ENCODE measurements around the gene ASB18.
A peak's percentile ranks its signal among the peaks of the same experiment; 100 is the strongest.

The ASB18 gene

DNA sequence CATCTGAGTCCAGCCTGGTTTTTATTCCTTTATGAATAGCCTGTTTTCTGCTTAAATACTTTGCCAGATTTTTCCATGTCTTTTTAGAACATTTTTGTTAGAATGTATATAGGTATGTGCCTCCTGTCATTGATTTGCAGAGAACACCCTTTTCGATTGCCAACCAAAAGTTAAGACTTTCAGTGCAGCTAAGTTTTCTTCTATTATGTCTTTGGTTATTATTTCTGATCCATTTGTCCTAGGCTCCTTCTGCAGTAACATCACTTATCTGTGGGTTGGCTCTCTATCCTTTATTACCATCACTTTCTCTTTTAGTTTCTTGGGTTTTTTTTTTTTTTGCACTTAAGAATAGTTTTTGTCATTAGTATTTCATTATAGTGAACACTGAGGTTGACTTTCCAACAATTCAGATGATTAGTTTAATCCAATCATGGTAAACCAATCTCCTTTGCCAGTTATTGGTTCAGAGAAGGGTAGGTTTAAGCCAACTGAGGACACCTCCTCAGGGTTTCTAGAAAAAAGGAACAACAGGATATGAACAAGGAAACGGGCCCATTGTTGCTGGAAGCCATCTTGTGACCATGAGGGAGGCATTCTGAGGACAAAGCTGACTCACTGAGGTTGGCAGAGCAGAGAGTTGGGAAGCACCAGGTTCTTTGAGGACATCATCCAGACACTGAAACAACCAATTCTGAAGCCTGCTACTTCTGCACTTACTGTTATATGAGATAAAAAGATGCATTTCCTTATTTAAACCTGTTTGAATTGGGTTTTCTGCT is 58.1 kb downstream of the ASB18 start:
- no peak for DNase-seq

DNA sequence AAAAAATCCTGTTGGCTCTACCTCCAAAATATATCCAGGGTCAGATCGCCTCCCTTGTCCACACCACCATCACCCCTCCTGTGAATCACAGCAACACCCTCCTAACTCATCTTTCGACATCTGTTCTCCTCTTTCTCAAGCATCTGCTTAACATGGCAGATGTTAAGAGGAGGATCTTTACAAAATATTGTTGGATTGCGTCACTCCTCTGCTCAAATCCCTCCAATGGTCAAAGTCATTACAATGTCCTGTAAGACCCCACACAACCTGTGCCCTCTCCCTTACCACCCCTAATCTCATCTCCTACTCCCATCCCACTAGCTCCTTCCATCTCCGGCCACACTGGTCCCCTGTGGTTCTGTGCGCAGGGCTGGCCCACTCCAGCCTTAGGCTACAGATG is 59.3 kb downstream of the ASB18 start:
- DNase-seq, result no peak

DNA sequence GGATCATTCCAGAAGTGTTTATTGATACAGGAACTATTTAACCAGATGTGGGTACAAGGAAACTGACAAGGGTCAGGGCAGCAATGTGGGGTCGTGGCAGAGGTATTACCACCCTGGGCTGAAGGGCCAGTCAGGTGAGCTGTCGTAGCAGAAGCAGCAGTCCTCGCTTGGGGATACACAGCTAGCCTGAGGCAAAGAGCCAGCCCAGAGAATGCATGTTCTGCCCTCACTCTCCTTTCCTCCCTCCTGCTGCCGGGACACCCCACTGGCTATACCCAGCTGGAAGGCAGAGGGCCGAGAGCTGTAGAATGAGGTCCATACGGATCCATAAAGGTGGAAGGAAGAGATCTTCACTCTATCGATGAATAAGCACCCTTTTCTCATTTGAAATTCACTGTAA is 63.8 kb downstream of the ASB18 start:
- DNase-seq, result no peak

DNA sequence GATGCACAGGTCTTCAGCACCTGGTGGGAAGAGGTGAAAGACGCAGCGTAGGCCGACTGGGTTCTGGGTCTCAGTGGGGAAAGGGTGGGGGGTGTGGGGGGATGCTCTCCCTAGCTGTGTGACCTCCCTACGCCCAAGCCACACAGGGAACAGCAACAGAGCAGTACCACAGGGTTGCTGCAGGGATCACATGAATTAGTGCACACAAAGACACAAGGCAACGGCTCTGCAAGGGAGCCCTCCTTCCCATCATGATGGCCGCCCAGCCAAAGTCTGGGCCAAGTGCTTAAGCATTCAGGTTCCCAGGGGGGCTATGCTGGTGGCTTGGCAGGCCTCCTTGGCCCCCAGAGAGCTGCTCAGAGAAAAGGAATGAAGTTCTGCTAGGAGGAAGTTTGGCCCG is 67.8 kb downstream of the ASB18 start:
- DNase-seq, result no peak

DNA sequence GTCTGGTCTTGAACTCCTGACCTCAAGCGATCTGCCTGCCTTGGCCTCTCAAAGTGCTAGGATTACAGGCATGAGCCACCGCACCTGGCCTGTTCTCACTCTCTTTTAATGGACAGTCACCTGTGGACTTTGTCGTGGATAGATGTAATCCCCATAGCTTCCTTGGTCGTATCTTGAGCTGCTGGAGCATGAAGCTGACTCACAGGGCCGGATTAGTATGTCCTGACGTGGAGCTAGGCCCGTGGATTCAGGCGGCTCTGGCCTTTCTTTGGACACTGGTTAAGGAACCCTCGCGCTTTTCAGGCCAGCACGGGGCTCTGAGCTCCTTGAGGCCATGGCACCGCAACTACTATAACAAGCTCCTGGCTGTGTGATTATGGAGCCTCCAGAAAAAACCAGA is 68.5 kb downstream of the ASB18 start:
- no peak for DNase-seq

DNA sequence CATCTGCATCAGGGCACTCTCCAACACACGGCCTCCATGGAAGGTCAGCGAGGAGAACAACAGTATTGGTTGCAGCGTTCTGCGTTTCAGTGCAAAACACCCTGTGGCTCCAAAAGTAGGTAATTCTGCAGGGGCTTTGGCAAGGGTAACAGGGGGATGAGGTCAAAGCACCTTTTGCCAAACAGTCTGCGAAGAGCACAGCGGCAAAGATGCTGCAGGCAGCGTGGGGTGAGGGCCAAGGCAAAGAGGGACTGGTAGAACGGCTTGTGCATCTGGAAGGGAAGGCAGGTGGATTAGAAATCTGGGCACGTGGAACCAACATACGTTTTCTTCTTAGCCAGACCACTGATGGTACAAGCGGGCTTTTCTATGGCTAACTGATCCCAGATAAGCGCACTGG is 69.4 kb downstream of the ASB18 start:
- no peak for DNase-seq

DNA sequence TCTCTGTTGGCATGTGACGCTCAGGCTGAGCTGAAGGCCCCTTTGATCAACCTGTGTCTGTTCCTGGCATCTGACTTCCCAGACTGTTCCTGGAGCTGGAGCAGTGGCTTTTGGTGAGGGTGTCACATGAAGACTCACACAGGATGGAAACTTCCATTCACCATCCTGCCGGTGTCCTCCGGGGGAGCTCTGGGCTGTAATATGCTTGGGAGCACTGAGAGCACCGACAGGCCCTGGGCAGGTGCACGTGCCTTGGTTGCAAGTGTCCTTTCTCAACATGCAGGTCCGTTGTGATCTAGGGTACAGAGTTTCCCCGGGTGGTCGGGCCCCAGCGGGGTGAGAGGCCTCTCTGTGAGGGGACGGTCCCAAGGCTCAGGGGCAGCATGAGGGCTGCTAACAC is 71.2 kb downstream of the ASB18 start:
- DNase-seq, result no peak

DNA sequence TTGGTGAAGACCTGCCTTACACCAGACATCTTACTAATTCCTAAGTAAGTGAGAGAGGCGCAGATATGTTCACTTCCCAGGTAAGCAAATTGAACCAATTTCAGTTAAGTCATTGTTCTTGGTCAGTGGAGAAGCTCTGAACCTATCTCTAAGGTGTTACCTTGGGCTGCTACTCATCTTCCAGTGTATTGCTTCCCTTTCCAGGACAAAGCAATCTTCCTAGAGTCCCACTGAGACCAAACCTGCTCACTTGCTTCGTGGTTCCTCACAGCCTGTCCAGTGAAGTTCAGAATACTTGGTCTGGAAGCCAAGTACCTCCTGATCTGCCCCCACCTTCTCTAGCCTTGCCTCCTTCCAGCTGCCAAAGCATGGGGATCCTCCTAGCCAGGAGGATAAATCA is 73.5 kb downstream of the ASB18 start:
- no peak for DNase-seq

DNA sequence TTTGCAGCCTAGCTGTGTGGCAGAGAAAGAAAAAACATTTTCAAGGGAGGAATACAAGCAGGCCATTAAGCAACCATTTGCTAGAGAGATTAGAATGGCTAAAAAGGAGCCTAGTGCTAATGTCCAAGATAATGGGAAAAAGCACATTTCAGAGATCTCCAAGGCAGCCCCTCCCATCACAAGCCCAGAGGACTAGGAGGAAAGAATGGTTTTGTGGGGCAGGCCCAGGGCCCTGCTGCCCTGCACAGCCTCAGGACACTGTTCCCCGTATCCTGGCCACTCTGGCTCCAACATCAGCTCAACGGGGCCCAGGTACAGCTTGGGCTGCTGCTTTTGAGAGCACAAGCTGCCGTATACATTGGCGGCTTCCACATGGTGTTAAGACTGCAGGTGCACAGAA is 79.5 kb downstream of the ASB18 start:
- no peak for DNase-seq

DNA sequence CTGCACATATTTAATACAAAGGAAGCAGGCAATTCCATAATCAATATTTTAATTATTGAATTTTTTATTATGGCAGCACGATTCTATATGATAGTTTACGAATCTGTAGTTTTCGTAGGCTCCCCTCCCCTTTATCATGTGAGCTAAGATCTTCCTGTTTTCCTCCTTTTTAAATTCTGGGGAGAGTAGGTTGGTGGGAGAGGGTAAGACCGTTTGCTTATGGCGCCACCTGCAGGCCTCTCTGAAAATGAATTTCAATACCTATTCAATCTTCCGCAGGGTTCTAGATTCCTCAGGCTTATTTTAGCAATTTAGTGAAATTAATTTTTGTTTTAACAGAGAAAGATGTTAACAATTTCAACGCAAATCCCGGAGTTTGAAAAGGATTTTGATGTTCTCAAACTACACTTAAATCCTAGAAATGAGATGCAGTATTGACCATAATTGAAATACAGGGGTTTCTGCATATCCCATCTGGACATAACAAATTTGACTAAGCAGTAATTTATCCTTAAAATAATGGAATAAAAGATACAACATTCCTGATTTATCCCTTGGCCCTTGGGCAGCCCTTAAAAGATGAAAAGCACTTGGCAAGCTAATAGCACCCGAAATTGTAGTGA is 83.3 kb downstream of the ASB18 start:
- peak; percentile 3 to 27 for DNase-seq

DNA sequence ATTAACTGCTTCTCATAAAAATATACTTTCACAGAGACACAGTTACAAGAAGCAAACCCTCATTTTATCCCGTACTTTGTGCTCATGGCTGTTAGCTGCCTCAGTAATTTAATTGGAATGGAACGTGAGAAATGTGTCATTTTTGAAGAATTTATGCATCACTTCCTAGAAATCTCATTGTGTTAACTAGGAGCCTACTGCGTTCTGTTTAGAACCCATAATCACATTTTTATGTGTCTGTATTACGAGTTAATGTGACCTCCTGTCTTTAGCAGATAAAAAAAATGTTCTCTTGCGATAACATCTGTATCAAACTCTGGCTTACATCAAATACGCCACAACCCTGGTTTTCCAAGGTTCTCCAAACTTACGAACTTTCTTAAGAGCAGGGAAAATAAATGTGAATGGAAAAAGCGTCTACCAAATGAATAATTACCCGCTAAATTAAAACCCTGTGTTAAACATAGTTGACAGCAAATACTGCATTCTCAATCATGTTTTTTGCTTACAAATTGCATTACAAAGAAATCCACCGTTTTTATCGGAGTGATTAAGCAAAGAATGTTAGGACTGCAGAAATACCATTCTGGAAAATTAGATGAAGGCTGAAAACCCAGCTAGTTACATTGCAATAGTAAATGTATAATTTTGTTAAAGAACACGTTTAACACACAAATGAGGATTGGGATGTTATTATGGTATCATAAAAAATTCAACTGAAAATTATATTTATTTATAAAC is 84.0 kb downstream of the ASB18 start:
- DNase-seq, result no peak

DNA sequence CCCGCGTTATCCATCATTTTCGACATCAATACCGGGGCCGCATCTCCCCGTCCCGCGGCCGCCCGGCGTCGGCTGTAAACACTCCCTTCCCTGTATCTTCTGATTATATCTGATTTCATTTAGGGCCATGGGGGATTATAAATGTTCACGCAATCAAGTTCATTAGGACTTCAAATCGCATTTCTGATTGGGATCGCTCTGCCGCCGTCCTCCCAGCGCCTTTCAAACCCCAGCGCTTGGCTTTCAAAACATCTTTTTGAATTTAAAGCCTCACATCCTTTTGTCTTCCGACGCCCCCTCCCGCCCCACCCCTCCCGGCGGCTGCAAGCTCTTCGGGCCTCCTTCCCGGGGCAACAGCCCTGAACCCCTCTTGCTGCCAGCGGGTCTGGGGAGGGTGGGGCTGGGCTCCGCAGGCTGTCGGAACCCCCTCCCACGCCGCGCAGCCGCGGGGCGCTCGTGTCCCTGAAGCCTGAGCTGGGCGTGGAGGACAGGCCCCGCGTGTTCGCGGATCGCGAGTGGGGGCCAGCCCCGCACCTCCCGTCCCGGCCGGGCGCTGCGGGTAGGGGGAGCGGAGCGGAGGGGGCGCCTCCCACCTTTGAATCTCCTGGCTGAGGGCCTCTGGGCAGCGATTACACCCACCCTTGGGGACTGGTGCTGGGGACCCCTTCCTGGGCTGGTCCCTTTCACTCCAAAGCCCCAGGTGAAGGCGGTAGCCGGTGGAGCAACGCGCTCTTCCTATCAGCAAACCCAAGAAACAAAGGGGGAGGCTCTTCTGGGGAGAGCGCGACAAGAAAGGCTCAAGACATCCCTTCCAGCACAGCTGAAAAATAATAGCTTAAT is 84.8 kb downstream of the ASB18 start:
- DNase-seq, result no peak

DNA sequence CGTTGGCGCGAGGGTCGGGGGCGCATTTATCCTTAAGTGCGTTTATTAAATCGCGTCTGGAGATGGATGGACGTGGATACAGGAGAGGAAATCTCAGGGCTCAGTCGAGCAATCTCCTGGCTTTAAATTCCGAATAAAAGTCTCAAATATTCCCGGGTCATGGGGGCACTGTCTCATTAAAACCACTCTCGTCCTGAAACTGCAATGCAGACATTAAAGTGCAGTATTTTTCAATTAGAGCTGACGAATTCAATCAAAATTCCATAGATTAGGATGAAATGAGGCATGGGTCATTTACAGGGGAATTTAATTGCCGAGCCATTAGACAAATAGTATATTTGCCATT is 85.3 kb downstream of the ASB18 start:
- DNase-seq, result no peak

DNA sequence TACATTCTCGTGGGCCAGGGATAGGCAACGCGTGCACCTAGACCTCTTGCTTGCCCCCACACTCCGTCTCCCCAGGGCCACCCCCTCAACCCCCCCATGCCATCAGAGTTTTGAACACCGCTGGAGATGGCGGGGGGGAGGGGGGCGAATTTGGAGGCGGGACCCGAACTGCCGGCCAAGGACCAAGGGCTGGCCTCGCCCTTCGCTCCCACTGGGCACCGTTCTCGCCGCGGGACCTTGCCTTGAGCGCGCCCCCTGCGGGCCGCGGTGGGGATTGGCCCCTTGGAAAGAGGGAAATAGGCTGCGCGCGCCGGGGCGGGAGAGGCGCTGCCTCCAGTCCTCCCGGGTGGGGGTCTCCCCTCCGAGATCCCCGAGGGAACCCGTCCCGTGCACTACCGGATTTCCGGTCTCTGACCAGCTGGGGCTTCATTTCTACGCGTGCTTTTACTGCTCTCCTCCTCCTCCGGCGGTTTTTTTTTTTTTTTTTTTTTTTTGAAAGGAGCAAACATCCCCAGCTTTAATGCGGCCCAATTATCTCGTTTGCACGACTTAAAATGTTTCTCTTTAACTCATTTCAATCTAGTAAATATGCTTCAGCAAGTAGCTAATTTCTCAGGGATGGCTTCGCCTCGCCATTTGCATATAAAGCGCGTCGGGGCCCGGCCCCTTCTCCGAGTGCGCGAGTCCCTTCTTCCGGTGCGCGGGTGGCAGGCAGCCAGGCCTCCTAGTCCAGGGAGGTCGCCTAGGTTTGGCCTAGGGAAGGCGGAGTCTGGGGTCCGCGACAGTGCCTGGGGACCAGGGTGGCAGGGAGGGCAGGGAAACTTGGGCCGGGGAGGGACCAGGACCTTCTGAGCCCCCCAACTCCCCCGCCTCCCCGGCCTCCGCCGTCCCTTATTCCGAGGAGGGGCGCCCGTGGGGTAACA is 86.0 kb downstream of the ASB18 start:
- DNase-seq, result peak; percentile 6 to 27

DNA sequence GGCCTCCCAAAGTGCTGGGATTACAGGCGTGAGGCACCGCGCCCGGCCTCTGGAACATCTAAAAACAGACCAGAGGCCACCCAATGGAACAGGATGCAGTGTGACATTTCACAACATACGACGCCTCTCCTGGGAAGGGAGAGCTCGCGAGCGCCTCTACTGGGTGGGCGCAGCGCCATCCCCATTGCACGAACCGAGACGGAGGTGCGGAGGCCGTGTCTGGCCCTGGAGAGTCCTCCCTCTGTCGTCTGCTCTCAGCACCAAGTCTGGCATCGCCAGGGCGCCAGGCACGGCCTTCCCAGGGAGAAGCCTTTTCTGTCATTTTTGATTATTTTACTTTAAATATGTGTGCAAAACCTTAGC is 86.6 kb downstream of the ASB18 start:
- peak in 1 of 2 experiments; percentile 3 for DNase-seq

DNA sequence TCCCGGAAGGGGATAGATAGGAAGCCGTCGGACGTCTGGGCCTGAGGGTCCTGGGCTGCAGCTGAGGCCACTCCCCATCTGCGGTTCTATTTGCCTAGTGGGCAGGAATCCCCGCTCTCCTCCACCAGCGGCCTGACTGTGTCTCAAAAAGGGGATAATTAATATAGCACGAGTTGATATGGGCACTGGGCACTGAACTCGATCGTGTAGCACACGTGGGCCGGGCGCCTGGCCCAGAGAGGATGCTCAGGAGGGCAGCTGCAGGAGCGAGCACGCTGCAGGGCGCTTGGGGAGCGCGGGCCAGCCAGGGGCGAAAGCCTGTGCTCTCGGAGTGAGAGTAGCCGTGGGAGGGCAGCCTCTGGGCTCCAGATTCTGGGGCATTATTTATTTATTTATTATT is 87.3 kb downstream of the ASB18 start:
- DNase-seq, result no peak

DNA sequence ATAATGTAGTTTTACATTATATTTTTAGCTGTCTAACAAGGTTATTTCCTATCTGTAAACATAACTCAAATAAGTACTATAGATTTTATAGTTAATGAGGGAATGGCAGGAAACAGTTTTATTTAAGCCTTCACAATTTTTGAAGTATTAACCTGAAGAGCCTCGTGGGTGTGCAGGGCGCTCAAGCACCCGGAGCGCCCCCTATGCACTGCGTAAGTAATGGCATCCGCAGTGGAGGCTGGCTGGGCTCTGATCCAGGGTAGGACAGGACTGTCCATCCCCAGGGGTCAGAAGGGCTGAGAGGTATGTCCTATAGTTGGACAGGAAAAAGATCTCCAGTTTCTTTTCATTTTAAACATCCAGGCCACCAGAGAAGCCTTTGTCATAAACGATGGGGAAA is 87.8 kb downstream of the ASB18 start:
- no peak for DNase-seq

DNA sequence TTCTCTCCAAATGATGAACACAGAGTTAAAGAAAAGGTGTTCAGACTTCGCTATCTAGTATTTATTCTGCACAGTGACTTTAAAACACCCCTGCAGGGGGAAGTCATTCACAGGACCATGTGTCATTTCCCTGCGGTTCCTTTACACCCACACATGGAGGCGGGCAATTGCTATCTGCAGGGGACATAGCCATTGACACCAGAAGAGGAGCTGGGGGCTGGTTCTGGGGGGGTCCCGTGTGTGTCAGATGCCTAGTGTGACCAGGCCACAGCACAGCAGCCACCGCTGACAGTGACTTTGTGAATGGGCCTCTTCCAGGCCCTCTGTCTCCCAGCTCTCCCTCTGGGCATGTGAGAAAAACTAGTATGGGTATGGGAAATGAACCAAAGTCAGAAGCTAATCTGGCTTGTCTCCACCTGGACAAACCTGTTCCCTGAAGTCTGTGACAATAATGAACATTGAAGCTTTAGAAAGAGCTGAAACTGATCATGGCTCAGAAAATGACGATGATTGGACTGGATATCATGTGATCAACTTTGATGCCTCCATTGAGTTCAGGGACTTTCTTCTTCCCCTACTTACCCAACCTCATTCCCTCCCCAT is 88.6 kb downstream of the ASB18 start:
- no peak for DNase-seq

DNA sequence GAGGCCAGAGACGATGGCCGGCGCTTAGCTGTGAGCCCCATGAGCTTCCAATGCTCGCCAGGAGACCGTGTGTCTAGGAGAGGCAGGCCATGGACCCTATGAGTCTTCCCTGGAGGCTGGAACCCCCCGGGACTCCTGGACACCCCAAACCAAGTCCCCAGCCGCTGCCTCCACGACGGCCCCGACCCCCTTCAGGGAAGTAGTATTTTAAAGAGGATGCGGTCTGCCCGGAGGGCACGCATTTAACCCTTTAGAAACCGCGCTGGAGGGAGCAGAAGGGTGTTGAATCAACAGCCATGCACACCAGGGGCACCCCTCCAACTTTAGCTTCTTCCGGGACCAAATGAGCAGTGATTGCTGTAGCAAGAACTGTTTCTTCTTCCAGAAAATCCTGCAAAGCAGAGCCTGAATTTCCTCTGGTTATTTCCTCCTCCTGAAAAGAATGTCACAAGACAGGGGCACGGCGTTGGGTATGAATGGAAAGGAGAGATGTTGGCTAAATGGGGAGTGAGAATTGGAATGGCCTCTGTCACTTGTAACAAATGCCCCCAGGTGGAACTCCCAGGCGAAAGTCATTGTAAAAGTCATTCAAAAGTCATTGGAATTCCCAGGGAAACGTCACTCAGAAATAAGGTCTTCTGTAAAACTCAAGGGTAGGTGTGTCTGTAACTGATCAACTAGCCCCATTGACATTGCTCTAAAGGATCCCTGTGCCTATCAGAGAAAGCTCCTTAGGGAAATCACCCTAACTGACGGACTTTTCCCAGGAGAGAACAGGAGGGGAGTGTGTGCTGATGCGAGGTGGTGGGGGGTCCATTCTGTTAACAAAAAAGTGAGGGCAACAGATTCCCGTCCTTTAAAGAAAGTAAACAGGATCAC is 90.2 kb downstream of the ASB18 start:
- DNase-seq, result no peak

DNA sequence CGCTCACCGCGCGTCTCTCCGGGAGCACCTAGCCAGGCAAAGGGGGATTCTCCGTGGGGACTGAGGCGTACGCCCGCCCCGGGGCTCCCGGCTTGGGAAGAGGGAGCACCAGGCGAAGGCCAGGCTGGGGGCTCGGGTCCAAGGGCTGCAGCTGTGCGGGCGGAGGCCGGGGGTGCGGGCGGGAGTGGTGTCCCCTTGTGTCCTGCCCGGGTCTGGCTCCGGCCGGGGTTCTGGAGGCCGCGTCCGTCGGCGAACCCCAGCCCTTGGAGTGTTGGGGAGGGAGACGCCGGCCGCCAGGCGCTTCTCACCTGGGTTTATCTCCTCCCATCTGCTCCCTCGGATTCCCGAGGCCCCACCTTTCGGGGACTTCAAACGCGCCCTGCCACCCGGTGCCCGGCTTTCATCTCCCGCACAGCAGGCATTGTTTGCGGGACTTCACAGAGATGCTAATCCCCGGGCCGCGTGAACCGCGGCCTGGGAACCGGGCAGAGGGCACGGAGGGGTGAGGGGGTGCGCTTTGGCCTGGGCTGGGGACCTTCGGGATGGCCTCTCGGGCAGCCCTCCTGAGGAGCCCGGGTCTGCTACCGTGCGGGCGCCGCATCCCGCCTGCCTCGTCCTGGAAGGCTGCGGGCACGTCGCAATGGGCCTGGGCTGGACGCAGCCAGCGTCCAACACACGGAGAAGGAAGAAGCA is 91.0 kb downstream of the ASB18 start:
- DNase-seq, result no peak
